ENCODE results near the gene ST3GAL5. TPM values are rescaled to one million over a fixed set of nuclear protein-coding genes. Genes with fewer than 3 reads are reported as not detected.
A peak's percentile ranks its signal among the peaks of the same experiment; 100 is the strongest.
"Not testable (repeated sequence)": the region's sequence is repeated elsewhere in the genome, so short reads cannot be mapped to it uniquely, and the experiment has no call there.

The ST3GAL5 gene
- total RNA-seq, 2 donors from 2014 or later = 26.6 to 34.3 TPM

DNA sequence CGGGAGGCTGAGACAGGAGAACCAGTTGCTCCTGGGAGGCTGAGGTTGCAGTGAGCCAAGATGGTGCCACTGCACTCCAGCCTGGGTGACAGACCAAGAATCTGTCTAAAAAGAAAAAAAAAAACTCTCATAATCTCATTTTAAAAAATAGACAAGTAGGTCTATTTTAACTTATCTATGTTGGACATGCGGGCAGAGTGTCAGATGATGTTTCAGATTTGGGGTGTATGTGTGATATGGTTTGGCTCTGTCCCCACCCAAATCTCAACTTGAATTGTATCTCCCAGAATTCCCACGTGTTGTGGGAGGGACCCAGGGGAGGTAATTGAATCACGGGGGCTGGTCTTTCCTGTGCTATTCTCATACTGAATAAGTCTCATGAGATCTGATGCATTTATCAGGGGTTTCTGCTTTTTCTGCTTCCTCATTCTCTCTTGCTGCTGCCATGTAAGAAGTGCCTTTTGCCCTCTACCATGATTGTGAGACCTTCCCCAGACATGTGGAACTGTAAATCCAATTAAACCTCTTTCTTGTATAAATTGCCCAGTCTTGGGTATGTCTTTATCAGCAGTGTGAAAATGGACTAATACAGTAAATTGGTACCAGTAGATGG, 8.0 kb downstream of the ST3GAL5 start:
- H3K36me3 Mint-ChIP-seq (ENCODE audit: low read depth); ATAC-seq; H3K27ac Mint-ChIP-seq; H3K9me3 ChIP-seq (ENCODE audit: control insufficient read depth, low read length, poor library complexity, severe bottlenecking); H3K4me3 Mint-ChIP-seq; H3K27me3 Mint-ChIP-seq; DNase-seq: not testable (repeated sequence)
- peaks cover 30% of the 10 kb centered on the region for H3K4me1 Mint-ChIP-seq

DNA sequence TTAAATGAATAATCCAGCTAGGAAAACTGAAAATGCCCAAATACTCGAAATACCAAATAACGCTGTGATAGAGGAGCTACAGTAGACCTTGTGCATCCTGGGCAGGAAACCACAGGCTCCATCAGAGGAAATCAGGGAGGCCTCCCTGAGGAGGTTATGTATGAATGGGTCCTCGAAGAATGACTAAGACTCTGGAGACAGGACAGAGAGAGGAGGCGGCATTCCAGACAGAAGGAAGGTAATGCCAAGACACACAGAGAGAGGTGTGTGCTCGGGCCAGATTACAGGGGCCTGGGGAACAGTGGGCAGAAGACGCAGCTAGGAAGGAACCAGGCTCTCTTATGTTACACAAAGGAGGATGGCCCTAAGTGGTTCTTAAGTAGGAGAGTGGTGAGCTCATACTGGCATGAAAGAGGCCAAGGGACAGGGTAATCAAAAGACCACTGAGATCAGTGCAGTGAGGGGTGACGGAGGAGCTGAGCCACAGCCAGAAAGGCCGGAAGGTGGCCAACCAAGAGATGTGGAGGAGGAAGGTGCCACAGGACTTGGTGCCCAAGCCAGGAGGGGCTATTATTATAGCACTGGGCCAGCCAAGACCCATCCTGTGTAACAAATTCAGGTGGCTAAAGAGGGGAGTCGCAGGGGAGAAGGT, 9.9 kb downstream of the ST3GAL5 start:
- H3K36me3 Mint-ChIP-seq (ENCODE audit: low read depth) = peaks cover 5% of the 10 kb centered on the region
- ATAC-seq = peak; percentile 27
- H3K4me3 Mint-ChIP-seq = peak overlapping the region; percentile 76
- no peak for DNase-seq
- no peaks in the 10 kb centered on the region for H3K27me3 Mint-ChIP-seq
- H3K4me1 Mint-ChIP-seq = peaks cover 33% of the 10 kb centered on the region
- no peaks in the 10 kb centered on the region for H3K9me3 ChIP-seq (ENCODE audit: control insufficient read depth, low read length, poor library complexity, severe bottlenecking)
- peak overlapping the region; percentile 89 for H3K27ac Mint-ChIP-seq

GRCh38 chr2:85875350-85876050, 13.3 kb downstream of the ST3GAL5 start:
- Mint-ChIP-seq H3K4me3 (no peak overlapping the region), H3K27ac (peak overlapping the region; percentile 85), H3K27me3 (no peaks in the 10 kb centered on the region), H3K36me3 (ENCODE audit: low read depth) (no peaks in the 10 kb centered on the region), H3K4me1 (peaks cover 50% of the 10 kb centered on the region)
- ATAC-seq (no peak), DNase-seq (no peak)
- no peaks in the 10 kb centered on the region for H3K9me3 ChIP-seq (ENCODE audit: control insufficient read depth, low read length, poor library complexity, severe bottlenecking)

- DNase-seq (no peak), ATAC-seq (peak; percentile 40)
- H3K27ac Mint-ChIP-seq = no peak overlapping the region
- no peaks in the 10 kb centered on the region for H3K9me3 ChIP-seq (ENCODE audit: control insufficient read depth, low read length, poor library complexity, severe bottlenecking)
- peaks cover 2% of the 10 kb centered on the region for H3K36me3 Mint-ChIP-seq (ENCODE audit: low read depth)
- H3K27me3 Mint-ChIP-seq = no peaks in the 10 kb centered on the region
- no peak overlapping the region for H3K4me3 Mint-ChIP-seq
- peaks cover 37% of the 10 kb centered on the region for H3K4me1 Mint-ChIP-seq
Observed at GRCh38 chr2:85873679-85874078, 15.1 kb downstream of the ST3GAL5 start.

GRCh38 chr2:85872536-85873161, 16.1 kb downstream of the ST3GAL5 start:
- Mint-ChIP-seq H3K4me3 (no peak overlapping the region), H3K4me1 (peaks cover 38% of the 10 kb centered on the region), H3K27me3 (no peaks in the 10 kb centered on the region), H3K27ac (no peak overlapping the region), H3K36me3 (ENCODE audit: low read depth) (peaks cover 2% of the 10 kb centered on the region)
- ATAC-seq = no peak
- no peak for DNase-seq
- no peaks in the 10 kb centered on the region for H3K9me3 ChIP-seq (ENCODE audit: control insufficient read depth, low read length, poor library complexity, severe bottlenecking)

GRCh38 chr2:85871494-85872164, 17.2 kb downstream of the ST3GAL5 start:
- DNase-seq (no peak), ATAC-seq (no peak)
- Mint-ChIP-seq H3K27me3 (no peaks in the 10 kb centered on the region), H3K36me3 (ENCODE audit: low read depth) (peaks cover 2% of the 10 kb centered on the region), H3K4me3 (no peak overlapping the region), H3K27ac (peak overlapping the region; percentile 16), H3K4me1 (peaks cover 42% of the 10 kb centered on the region)
- no peaks in the 10 kb centered on the region for H3K9me3 ChIP-seq (ENCODE audit: control insufficient read depth, low read length, poor library complexity, severe bottlenecking)

DNA sequence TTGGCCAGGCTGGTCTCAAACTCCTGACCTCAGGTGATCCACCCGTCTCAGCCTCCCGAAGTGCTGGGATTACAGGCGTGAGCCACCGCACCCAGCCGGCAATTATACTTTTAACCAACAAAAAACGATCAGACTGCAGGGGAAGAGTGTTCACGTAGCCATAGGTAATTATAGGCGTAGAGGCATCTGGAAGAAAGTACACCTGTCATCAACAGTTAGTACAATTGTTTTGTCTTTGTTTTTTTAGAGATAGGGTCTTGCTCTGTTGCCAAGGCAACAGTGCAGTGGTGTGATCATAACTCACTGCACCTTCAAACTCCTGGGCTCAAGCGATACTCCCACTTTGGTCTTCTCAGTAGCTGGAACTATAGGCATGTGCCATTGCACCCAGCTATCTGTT, 20.0 kb downstream of the ST3GAL5 start:
- no peak overlapping the region for H3K4me3 Mint-ChIP-seq
- H3K9me3 ChIP-seq (ENCODE audit: control insufficient read depth, low read length, poor library complexity, severe bottlenecking) = no peaks in the 10 kb centered on the region
- no peaks in the 10 kb centered on the region for H3K27me3 Mint-ChIP-seq
- no peak overlapping the region for H3K27ac Mint-ChIP-seq
- H3K4me1 Mint-ChIP-seq = peaks cover 44% of the 10 kb centered on the region
- DNase-seq (no peak), ATAC-seq (no peak)
- peaks cover 2% of the 10 kb centered on the region for H3K36me3 Mint-ChIP-seq (ENCODE audit: low read depth)

GRCh38 chr2:85867556-85868292, 21.1 kb downstream of the ST3GAL5 start:
- peak overlapping the region; percentile 91 for H3K27ac Mint-ChIP-seq
- H3K27me3 Mint-ChIP-seq = no peaks in the 10 kb centered on the region
- H3K4me3 Mint-ChIP-seq = no peak overlapping the region
- DNase-seq (no peak), ATAC-seq (no peak)
- peaks cover 41% of the 10 kb centered on the region for H3K4me1 Mint-ChIP-seq
- H3K9me3 ChIP-seq (ENCODE audit: control insufficient read depth, low read length, poor library complexity, severe bottlenecking) = no peaks in the 10 kb centered on the region
- H3K36me3 Mint-ChIP-seq (ENCODE audit: low read depth) = peaks cover 2% of the 10 kb centered on the region

DNA sequence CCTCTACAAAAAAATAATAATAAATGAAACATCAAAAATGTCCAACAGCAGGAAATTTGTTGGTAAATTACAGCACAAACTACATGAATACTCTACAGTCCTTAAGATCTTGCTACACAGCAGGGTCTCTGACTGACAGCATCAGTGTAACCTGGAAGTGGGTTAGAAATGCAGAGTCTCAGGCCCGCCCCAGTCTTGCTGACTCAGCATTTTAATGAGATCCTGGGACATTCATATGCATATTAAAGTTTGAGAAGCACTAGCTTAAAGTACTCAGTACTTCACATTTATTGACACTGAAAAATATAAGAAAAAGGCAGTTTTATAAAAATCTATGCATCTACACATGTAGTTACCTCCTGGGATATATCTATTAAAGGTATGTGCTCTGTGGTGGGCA, 21.7 kb downstream of the ST3GAL5 start:
- H3K4me1 Mint-ChIP-seq = peaks cover 42% of the 10 kb centered on the region

DNA sequence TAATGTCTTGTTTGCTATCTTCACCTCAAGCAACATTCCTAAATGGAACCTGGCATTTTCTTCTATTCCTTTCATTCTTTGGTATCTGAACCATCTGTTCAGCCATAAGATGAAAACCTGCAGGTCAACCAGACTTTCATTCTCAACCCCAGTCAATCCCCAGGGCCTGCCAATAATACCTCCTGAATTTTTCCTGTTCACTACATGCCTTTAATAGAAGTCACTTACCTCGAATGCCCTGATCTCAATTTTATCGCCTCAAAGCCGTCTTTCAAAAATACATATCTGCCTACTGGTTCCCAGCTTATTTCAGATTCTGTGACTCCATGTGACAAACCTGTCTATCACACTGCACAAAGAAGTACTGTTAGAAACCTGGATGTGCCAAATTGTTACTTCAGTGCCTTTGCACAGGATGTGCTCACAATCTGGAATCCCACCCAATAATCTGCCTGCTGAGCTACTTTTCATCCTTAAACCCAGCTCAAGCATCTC, 22.6 kb downstream of the ST3GAL5 start:
- H3K27ac Mint-ChIP-seq = peak overlapping the region; percentile 91
- peaks cover 41% of the 10 kb centered on the region for H3K4me1 Mint-ChIP-seq
- ATAC-seq (no peak), DNase-seq (no peak)
- H3K4me3 Mint-ChIP-seq = no peak overlapping the region
- no peaks in the 10 kb centered on the region for H3K27me3 Mint-ChIP-seq
- peaks cover 2% of the 10 kb centered on the region for H3K36me3 Mint-ChIP-seq (ENCODE audit: low read depth)
- no peaks in the 10 kb centered on the region for H3K9me3 ChIP-seq (ENCODE audit: control insufficient read depth, low read length, poor library complexity, severe bottlenecking)

More for the DNA sequence above, 21.7 kb downstream of the ST3GAL5 start:
- Mint-ChIP-seq H3K27ac (peak overlapping the region; percentile 91), H3K36me3 (ENCODE audit: low read depth) (peaks cover 2% of the 10 kb centered on the region), H3K27me3 (no peaks in the 10 kb centered on the region), H3K4me3 (no peak overlapping the region)
- no peak for DNase-seq
- no peaks in the 10 kb centered on the region for H3K9me3 ChIP-seq (ENCODE audit: control insufficient read depth, low read length, poor library complexity, severe bottlenecking)
- no peak for ATAC-seq

GRCh38 chr2:85865539-85866164, 23.1 kb downstream of the ST3GAL5 start:
- no peaks in the 10 kb centered on the region for H3K27me3 Mint-ChIP-seq
- H3K4me1 Mint-ChIP-seq = peaks cover 44% of the 10 kb centered on the region
- peak overlapping the region; percentile 91 for H3K27ac Mint-ChIP-seq
- ATAC-seq (peak; percentile 63), DNase-seq (no peak)
- H3K4me3 Mint-ChIP-seq = peak overlapping the region; percentile 33
- H3K36me3 Mint-ChIP-seq (ENCODE audit: low read depth) = peaks cover 2% of the 10 kb centered on the region
- no peaks in the 10 kb centered on the region for H3K9me3 ChIP-seq (ENCODE audit: control insufficient read depth, low read length, poor library complexity, severe bottlenecking)

- Mint-ChIP-seq H3K27me3 (no peaks in the 10 kb centered on the region), H3K4me3 (no peak overlapping the region), H3K27ac (no peak overlapping the region), H3K4me1 (peaks cover 44% of the 10 kb centered on the region), H3K36me3 (ENCODE audit: low read depth) (peaks cover 4% of the 10 kb centered on the region)
- DNase-seq (no peak), ATAC-seq (no peak)
- H3K9me3 ChIP-seq (ENCODE audit: control insufficient read depth, low read length, poor library complexity, severe bottlenecking) = no peaks in the 10 kb centered on the region
Observed at GRCh38 chr2:85864654-85865053, 24.1 kb downstream of the ST3GAL5 start.
